ENCODE results near the gene CLDN16. TPM values are rescaled to one million over a fixed set of nuclear protein-coding genes. Genes with fewer than 3 reads are reported as not detected.

The CLDN16 gene
- total and polyA plus RNA-seq, 2 donors (not counting 1 experiment from before 2014, with no cell fraction given), result not detected

DNA sequence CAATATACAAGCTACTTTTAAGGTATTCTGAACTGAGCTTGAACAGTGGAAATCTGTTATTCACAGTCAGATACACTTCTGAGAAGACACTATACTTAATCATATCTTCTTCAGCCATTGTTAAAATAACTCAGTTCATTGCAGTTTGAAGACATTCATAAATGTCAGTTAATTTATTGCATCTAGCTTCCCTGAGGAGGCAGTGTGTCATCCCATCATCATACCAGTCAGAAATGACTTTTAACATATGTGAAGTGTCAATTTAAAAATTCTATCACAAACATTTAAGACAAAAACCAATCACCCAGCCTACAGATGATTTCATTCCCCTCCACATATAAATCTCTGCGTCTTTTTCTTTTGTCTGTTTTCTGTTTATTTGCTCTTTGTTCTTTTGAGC, 54.3 kb downstream of the CLDN16 start:
- no peak overlapping the region for H3K4me2 ChIP-seq (replicated peaks; ENCODE audit: low read depth, low read length, poor library complexity, severe bottlenecking)
- no peaks in the 10 kb centered on the region for H3K79me2 ChIP-seq (ENCODE audit: control insufficient read depth, insufficient read depth, low read length)
- no peak for DNase-seq
- H3K4me3 ChIP-seq (ENCODE audit: control extremely low read depth in 1 of 5, extremely low read depth in 1 of 5, insufficient read depth in 1 of 5, low read depth in 2 of 5, low read length in 4 of 5), result no peak overlapping the region
- no peaks in the 10 kb centered on the region for H3K9me3 Mint-ChIP-seq (ENCODE audit: insufficient read depth)
- no peak overlapping the region for H3K27ac Mint-ChIP-seq
- no peak for TF ChIP-seq EZH2 (IDR thresholded peaks at IDR 0.05; ENCODE audit: borderline replicate concordance, insufficient read depth, low read depth, low read length, poor library complexity, severe bottlenecking)
- TF ChIP-seq, protein P1, sequence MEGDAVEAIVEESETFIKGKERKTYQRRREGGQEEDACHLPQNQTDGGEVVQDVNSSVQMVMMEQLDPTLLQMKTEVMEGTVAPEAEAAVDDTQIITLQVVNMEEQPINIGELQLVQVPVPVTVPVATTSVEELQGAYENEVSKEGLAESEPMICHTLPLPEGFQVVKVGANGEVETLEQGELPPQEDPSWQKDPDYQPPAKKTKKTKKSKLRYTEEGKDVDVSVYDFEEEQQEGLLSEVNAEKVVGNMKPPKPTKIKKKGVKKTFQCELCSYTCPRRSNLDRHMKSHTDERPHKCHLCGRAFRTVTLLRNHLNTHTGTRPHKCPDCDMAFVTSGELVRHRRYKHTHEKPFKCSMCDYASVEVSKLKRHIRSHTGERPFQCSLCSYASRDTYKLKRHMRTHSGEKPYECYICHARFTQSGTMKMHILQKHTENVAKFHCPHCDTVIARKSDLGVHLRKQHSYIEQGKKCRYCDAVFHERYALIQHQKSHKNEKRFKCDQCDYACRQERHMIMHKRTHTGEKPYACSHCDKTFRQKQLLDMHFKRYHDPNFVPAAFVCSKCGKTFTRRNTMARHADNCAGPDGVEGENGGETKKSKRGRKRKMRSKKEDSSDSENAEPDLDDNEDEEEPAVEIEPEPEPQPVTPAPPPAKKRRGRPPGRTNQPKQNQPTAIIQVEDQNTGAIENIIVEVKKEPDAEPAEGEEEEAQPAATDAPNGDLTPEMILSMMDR (IDR thresholded peaks at IDR 0.05), result no peak
- H3K36me3 ChIP-seq (replicated peaks in 1 of 2; ENCODE audit: control extremely low read depth in 1 of 2, control insufficient read depth in 1 of 2, extremely low read depth in 1 of 2, insufficient read depth in 2 of 2, low read length in 1 of 2), result no peaks in the 10 kb centered on the region
- no peak overlapping the region for H3K4me3 Mint-ChIP-seq
- H3K27me3 ChIP-seq (replicated peaks in 1 of 4; ENCODE audit: control extremely low read depth in 1 of 4, control insufficient read depth in 3 of 4, insufficient read depth in 4 of 4, low read length in 3 of 4), result no peaks in the 10 kb centered on the region
- peaks cover 0 to 4% (median 0%) of the 10 kb centered on the region in 3 donors for H3K9me3 ChIP-seq (ENCODE audit: control extremely low read depth in 1 of 3, control insufficient read depth in 2 of 3, insufficient read depth in 1 of 3, low read length in 2 of 3)
- no peaks in the 10 kb centered on the region for H3K4me1 Mint-ChIP-seq
- ATAC-seq (ENCODE audit: low read depth), result no peak
- H2AFZ ChIP-seq (ENCODE audit: insufficient read depth, low read depth, low read length, poor library complexity, severe bottlenecking), result no peak overlapping the region
- no peaks in the 10 kb centered on the region for H3K4me1 ChIP-seq (ENCODE audit: control insufficient read depth in 2 of 2, insufficient read depth in 2 of 2, low read length in 2 of 2)
- H3K27ac ChIP-seq (ENCODE audit: low read length in 2 of 2), result no peak overlapping the region
- H3K27me3 Mint-ChIP-seq, result peaks cover 21% of the 10 kb centered on the region
- CTCF ChIA-PET, result no interaction called here
- intact Hi-C loops (cut with micrococcal nuclease), result no loop called here
- no peak overlapping the region for H3K9ac ChIP-seq (ENCODE audit: low read length)
- POLR2A ChIA-PET, result no interaction called here
- H4K20me1 ChIP-seq (ENCODE audit: control insufficient read depth, insufficient read depth, low read length, poor library complexity, severe bottlenecking), result no peaks in the 10 kb centered on the region
- no CpG with 5 or more reads among the region's 1 CpG for whole genome bisulfite sequencing (ENCODE audit: insufficient coverage)

DNA sequence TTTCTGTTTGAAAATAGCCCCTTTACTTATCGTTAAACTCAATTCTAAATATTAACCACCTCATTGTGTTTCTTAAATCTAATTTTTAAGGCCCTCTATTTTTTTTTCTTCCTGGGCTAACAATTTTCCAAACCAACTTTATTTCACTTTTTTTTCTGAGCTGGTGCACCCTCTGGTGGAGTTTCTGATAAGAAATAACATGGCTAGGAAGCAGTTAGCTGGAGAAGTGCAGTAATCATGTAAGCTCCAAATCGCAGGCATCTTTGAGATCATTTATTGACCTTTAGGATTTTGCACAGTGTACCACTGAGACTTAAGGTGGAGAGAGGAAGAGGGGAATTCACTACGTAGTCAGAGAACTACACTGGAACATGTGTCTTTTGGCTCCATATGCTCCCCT, 55.3 kb downstream of the CLDN16 start:
- no peak overlapping the region for H3K27ac Mint-ChIP-seq
- no peaks in the 10 kb centered on the region for H4K20me1 ChIP-seq (ENCODE audit: control insufficient read depth, insufficient read depth, low read length, poor library complexity, severe bottlenecking)
- no peaks in the 10 kb centered on the region for H3K79me2 ChIP-seq (ENCODE audit: control insufficient read depth, insufficient read depth, low read length)
- no peaks in the 10 kb centered on the region for H3K36me3 ChIP-seq (replicated peaks in 1 of 2; ENCODE audit: control extremely low read depth in 1 of 2, control insufficient read depth in 1 of 2, extremely low read depth in 1 of 2, insufficient read depth in 2 of 2, low read length in 1 of 2)
- peaks cover 0 to 2% (median 0%) of the 10 kb centered on the region in 3 donors for H3K9me3 ChIP-seq (ENCODE audit: control extremely low read depth in 1 of 3, control insufficient read depth in 2 of 3, insufficient read depth in 1 of 3, low read length in 2 of 3)
- H3K4me2 ChIP-seq (replicated peaks; ENCODE audit: low read depth, low read length, poor library complexity, severe bottlenecking), result no peak overlapping the region
- ChIA-PET POLR2A (no interaction called here), CTCF (no interaction called here)
- peaks cover 20% of the 10 kb centered on the region for H3K27me3 Mint-ChIP-seq
- WGBS (ENCODE audit: insufficient coverage), result 60% methylated on average over 1 of the region's 3 CpGs
- no peak overlapping the region for H3K4me3 Mint-ChIP-seq
- TF ChIP-seq, protein P1 (IDR thresholded peaks at IDR 0.05), result no peak
- no peak for TF ChIP-seq EZH2 (IDR thresholded peaks at IDR 0.05; ENCODE audit: borderline replicate concordance, insufficient read depth, low read depth, low read length, poor library complexity, severe bottlenecking)
- H3K27ac ChIP-seq (ENCODE audit: low read length in 2 of 2), result no peak overlapping the region
- DNase-seq (no peak), ATAC-seq (ENCODE audit: low read depth) (no peak)
- H3K4me1 Mint-ChIP-seq, result no peaks in the 10 kb centered on the region
- no peaks in the 10 kb centered on the region for H3K9me3 Mint-ChIP-seq (ENCODE audit: insufficient read depth)
- no peaks in the 10 kb centered on the region for H3K27me3 ChIP-seq (replicated peaks in 1 of 4; ENCODE audit: control extremely low read depth in 1 of 4, control insufficient read depth in 3 of 4, insufficient read depth in 4 of 4, low read length in 3 of 4)
- intact Hi-C loops (cut with micrococcal nuclease), result no loop called here
- no peak overlapping the region for H3K4me3 ChIP-seq (ENCODE audit: control extremely low read depth in 1 of 5, extremely low read depth in 1 of 5, insufficient read depth in 1 of 5, low read depth in 2 of 5, low read length in 4 of 5)
- no peaks in the 10 kb centered on the region for H3K4me1 ChIP-seq (ENCODE audit: control insufficient read depth in 2 of 2, insufficient read depth in 2 of 2, low read length in 2 of 2)
- H3K9ac ChIP-seq (ENCODE audit: low read length), result no peak overlapping the region
- H2AFZ ChIP-seq (ENCODE audit: insufficient read depth, low read depth, low read length, poor library complexity, severe bottlenecking), result no peak overlapping the region

Data from B cell (primary cell).